ENCODE measurements around the gene RHEX.
"Not testable (repeated sequence)": the region's sequence is repeated elsewhere in the genome, so short reads cannot be mapped to it uniquely, and the experiment has no call there.

Gene RHEX

GRCh38 chr1:206060844-206061243, 7.9 kb downstream of the RHEX start:
- DNase-seq: no peak

DNA sequence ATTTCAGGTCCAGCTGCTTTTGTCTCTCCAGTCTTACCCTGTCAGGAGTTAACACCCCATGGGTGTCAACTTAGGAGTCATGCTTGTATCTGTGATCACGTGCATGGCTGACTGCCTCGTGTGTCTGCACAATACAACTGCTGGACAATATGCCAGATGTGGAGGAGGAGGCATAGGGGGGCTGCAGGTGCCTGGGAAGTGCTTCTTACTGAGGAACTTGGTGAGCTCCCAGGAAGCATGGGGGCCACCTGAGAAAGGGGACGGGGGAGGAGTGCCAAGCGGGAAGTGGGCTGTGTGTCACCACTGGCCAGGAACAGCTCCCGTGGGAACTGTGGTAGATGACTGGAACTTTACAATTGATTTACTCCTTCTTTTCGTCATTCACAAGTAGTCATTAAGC, 9.5 kb downstream of the RHEX start:
- DNase-seq: no peak

DNA sequence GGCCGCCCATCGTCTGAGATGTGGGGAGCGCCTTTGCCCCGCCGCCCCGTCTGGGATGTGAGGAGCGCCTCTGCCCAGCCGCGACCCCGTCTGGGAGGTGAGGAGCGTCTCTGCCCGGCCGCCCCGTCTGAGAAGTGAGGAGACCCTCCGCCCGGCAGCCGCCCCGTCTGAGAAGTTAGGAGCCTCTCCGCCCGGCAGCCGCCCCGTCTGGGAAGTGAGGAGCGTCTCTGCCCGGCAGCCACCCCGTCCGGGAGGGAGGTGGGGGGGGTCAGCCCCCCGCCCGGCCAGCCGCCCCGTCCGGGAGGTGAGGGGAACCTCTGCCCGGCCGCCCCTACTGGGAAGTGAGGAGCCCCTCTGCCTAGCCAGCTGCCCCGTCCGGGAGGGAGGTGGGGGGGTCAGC, 11.0 kb downstream of the RHEX start:
- not testable (repeated sequence) for DNase-seq

GRCh38 chr1:206064501-206064900, 11.5 kb downstream of the RHEX start:
- not testable (repeated sequence) for DNase-seq

DNA sequence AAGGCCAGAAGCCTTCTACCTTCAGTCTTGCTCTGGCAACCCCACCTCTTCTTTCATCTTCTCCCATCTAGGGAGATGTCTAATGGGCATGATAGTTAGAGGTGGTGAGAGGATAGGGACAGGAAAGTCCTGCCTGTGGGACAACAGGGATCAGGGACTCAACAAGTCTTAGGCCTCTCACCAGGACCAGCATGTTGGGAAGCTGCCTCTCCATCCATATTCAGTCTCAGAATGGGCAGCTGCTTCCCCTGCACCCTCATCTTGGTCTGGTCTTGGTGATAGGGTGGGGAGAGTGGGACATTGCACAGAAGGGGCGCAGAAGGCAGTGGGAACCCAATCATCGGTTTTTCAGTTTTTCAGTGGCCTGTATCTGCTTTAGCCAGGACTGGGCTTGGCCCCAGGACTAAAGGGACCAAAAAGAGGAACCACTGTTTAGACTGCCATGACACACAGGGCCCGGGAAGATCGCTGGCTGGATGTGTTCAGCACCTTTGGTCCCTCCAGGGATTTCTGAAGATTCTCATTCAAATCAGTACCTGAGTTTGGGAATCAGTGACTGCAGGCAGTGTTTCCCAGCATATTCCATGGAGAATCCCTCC, 12.7 kb downstream of the RHEX start:
- no peak for DNase-seq

DNA sequence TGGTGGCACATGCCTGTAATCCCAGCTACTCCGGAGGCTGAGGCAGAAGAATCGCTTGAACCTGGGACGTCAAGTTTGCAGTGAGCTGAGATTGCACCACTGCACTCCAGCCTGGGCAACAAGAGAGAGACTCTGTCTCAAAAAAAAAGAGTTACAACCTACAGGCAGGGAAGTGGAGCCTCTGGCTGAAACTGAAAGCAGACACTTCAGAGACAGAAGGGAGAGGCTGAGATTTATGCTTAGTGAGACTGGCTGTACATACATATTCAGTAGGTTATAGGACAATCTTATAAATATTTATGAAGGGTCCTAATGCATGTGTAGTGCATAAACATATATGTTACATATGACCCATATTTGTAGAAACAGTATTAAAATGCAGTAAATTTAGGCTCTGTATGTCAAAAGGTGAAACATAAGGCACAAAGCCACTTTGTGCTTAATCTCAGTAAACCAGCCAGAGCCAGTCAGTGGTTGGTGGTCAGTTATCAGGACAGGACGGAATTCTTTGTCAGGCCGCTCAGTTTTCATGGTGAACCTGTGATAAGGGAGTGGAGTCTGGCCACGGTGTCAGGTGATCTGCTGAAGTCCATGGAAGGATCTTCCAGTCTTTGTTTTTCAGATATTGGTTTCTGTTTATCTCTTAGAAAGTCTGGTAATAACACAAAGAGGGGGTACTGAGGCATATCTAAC, 13.7 kb downstream of the RHEX start:
- no peak for DNase-seq

GRCh38 chr1:206067486-206068227, 14.7 kb downstream of the RHEX start:
- no peak for DNase-seq

GRCh38 chr1:206068314-206068713, 15.3 kb downstream of the RHEX start:
- no peak for DNase-seq

GRCh38 chr1:206070627-206071304, 17.8 kb downstream of the RHEX start:
- DNase-seq: no peak

- no peak for DNase-seq
Measured at GRCh38 chr1:206074839-206075238, 21.9 kb downstream of the RHEX start.

DNA sequence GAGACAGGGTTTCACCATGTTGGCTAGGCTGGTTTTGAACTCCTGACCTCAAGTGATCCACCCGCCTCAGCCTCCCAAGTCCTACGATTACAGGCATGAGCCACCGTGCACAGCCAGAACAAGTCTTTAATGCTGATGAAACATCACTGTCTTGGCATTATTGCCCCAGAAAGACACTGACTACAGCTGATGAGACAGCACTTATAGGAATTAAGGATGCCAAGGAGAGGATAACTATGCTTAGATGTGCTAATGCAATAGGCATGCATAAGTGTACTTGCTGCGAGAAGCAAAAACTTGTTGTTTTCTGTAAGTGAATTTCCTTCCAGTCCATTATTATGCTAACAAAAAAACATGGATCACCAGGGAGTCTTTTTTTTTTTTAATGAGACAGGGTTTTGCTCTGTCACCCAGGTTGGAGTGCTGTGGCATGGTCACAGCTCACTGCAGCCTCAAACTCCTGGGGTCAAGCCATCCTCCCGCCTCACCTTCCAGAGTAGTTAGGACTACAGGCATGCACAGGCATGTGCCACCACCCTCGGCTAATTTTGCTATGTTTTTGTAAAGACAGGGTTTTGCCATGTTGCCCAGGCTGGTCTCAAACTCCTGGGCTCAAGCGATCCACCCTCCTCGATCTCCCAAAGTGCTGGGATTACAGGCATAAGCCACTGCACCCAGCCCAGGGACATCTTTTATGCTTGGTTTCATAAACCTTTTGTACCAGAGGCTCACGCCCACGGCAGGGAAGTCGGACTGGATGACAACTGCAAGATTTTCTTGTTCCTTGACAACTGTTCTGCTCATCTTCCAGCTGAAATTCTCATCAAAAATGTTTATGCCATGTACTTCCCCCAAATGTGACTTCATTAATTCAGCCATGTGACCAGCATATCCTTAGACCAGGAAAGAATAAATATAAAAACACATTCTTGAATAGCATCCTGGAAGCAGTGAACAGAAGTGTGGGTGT, 23.1 kb downstream of the RHEX start:
- no peak for DNase-seq

GRCh38 chr1:206079135-206079534, 26.2 kb downstream of the RHEX start:
- no peak for DNase-seq

DNA sequence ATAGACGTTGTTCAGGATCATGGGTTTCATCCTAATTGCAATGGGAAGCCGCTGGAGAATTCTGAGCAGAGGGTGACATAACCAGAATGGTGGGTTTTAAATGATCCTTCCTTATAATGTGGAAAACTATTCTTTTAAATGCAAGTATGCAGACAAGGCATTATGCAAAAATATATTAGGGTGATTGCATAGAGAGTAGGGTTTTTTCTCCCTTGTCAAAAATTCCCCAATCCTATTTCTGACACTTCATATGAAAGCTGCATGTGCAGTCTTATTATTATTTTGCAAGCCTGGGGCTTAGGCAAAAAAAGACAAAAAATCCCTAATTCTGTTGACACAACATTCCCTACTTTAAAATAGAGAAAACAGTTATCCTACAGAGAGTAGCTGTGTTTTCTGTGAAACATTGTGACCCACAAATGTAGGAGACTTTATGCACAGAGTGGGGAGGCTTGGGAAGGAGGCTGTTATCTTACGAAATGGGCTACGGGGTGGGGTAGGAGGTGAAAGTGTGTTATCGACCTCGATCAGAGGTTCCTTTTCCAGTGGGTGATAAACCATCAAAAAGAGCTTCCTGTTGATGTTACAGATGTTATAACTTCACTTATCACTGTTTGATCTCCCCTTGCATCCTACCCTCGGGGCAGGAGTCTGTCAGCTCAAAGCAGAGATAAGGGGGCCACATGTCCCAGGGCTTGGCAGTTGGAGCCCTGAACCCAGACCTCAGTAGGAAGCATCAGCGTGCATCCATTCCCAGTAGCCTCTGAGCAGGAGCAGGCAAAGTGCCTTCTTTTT, 27.2 kb downstream of the RHEX start:
- no peak for DNase-seq

DNA sequence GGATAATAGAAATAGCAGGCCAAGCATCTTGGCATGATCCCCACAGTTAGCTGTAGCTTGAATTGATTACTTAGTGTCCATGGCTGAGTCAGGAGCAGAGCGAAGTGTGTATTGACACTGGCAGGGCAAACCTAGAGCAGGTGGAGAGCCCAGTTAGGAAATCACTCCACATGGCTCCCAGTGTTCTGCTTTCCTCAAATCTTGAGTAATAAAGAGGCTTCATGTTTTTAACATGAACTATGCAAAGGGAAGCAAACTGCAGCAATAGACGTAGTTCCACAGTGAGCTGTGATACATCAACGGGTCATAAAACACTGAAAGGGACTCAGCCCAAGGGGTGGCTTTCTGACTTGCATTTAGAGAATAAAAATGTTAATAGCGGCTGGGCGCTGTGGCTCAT, 28.9 kb downstream of the RHEX start:
- DNase-seq: no peak

DNA sequence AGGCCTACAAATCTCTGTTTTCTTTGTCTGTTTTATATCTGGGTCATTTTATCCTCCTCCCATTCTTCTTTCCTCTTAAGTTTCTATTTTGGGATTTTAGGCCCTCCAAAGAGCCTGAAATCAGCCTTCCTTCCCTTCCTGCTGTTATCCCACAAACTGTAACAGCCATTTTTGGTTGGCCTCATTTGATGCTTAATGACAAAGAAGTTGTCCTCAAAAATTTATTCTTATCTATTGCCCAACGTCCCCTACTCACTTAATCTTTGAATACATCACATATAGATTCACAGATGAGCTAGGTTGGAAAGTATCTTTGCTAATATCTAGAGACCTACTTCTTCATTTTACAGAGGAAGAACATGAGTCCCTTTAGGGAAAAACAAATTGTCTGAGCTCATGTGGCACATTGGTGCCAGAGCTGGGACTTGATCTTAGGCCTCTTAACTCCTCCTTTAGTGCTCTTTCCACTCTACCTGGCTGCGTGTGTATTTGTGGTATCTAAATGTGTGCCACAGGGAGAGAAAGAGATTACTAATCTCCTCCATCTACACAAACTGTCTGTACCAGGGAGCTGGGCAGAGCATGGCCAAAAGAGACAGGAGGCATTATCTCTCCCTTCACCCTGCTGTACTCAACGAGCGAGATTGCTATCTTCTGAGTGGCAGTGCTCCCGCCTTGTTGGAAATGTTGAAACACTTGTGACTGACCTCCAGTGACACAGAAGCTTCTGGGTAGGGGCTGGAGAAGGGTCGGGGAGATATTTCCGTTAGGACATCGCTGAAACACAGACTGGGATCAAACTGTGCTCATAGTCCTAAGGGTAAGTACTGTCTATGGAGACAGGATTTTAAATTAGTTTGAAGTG, 30.1 kb downstream of the RHEX start:
- DNase-seq: no peak

GRCh38 chr1:206083750-206084149, 30.8 kb downstream of the RHEX start:
- DNase-seq: no peak

GRCh38 chr1:206087091-206087490, 34.1 kb downstream of the RHEX start:
- DNase-seq: no peak

DNA sequence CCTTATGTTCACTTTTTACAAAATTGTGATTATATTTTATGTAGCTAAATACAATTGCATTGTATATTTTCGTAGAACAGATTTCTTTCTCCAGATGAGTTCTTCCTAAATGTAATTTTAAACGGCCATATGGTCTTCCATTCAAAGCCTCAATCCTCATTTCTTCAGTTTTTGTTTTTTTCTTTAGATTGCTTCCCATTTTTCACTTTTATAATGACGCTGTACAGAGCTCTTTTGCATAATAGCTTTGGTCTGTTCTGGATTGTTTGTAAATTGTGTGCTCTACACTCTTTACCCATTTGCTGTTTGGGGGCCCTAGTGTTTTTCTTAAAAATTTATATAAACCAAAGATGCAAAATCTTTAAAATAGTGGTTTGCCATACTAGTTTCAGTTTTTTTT, 36.4 kb downstream of the RHEX start:
- DNase-seq: no peak

DNA sequence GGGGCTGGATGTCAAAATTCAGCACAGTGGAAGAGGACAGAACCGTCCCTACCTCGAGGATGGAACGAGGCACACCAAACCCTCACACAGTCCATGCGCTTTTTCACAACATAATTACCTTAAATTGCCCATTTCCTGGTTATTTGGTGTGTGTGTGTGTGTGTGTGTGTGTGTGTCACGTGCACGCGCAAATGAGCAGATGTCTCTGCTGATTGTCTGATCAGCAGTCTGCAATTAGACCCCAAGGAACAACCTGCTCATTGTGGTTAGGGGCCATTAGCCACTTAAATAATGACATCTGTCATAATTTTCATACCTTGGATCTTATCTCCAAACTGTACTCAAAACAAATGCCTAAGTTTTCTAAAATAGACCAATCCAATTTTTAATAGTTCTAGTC, 41.1 kb downstream of the RHEX start:
- DNase-seq: no peak

DNA sequence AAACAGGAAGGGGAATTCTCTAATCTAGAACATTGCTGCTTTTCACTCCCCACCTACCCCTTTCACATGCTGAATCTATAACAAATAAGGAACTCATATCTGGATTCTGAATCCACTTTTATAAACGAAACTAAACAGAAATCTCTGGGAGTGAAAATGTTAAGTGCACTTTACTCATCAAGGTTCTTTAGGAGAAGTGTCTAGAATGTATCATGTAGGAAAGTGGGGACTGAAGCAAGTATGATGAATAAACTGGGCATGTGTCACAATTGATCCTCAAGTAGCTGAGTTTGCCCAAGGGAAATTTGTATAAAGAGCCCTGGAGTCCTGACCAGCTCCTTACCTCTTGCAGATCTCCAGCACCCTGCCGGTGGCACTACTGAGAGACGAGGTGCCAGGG, 44.4 kb downstream of the RHEX start:
- no peak for DNase-seq
